K562 (cell line): ENCODE results near the gene ABHD16B. TPM values are rescaled to one million over a fixed set of nuclear protein-coding genes. Genes with fewer than 3 reads are reported as not detected.

Experiments
- ATAC-seq: fragments of 200-7000 bp; cut with Tn5 transposase; 3 replicates; pipeline ENCODE4 v1.9.1; 2020; ENCODE audit warnings: moderate library complexity
- BruUV-seq: library from RNA; stranded (reverse); fragments of 400-500 nt; replicated peaks from 2 replicates; lab custom pipeline; 2021; lab: Mats Ljungman, UMichigan
- CTCF ChIA-PET: fragments of 300-600 bp; formaldehyde crosslinking; extraction: SDS; loops from one replicate; lab custom pipeline; 2021; ENCODE audit warnings: low intra/inter-chr PET ratio; lab: Yijun Ruan, JAX
- POLR2A ChIA-PET: fragments of 300-600, 350-650 bp; sonication (Branson Sonifier 250); formaldehyde crosslinking; extraction: SDS; loops from one replicate; lab custom pipeline; 2021; ENCODE audit warnings: antibody characterized with exemption, inconsistent platforms; lab: Yijun Ruan, JAX
- DNase-seq, 4 experiments: peaks; one replicate each; pipeline versions ENCODE4 v3.0.0 to v3.0.0-alpha.2; 2011 to 2018; ENCODE audit warnings: low spot score in 3 of 4, mixed read lengths in 3 of 4; ENCODE audit errors: extremely low read depth in 1 of 4
- FAIRE-seq: peaks from 2 replicates; lab custom pipeline; 2011; peaks lifted over from hg19 to GRCh38; lab: Jason Lieb, UNC
- H2AFZ ChIP-seq: 2 replicates; pipeline ENCODE4 v1.6.0; 2011; ENCODE audit warnings: low read depth, low read length, control low read depth, inconsistent platforms
- H3K27ac ChIP-seq: fragments of 200-600 bp; 3 replicates; pipeline ENCODE4 v1.8.0; 2011; ENCODE audit warnings: low read depth, mild to moderate bottlenecking, control low read depth, inconsistent platforms, low read length, moderate library complexity, mixed read lengths; ENCODE audit errors: extremely low read depth
- H3K27me3 ChIP-seq, 2 experiments: fragments of 300-600 bp in 1 of 2; 2 replicates in 1 of 2; 3 replicates in 1 of 2; pipeline versions ENCODE4 v1.6.0 to v1.8.0; 2011; ENCODE audit warnings: inconsistent platforms in 2 of 2, low read length in 2 of 2, mild to moderate bottlenecking in 1 of 2, mixed read lengths in 1 of 2, moderate library complexity in 1 of 2; ENCODE audit not compliant: control insufficient read depth in 2 of 2, insufficient read depth in 2 of 2
- H3K36me3 ChIP-seq: fragments of 300-600 bp; 3 replicates; pipeline ENCODE4 v1.8.0; 2011; ENCODE audit warnings: mild to moderate bottlenecking, low read length, inconsistent platforms; ENCODE audit not compliant: control insufficient read depth, insufficient read depth
- H3K4me1 ChIP-seq, 2 experiments: fragments of 200-600 bp in 1 of 2; replicated peaks in 1 of 2; 2 replicates in 1 of 2; 3 replicates in 1 of 2; pipeline versions ENCODE4 v1.5.1 to v1.8.0; 2011; ENCODE audit warnings: inconsistent platforms in 2 of 2, low read length in 2 of 2, mild to moderate bottlenecking in 1 of 2, mixed read lengths in 1 of 2, moderate library complexity in 1 of 2; ENCODE audit not compliant: control insufficient read depth in 2 of 2, insufficient read depth in 2 of 2
- H3K4me2 ChIP-seq: 2 replicates; pipeline ENCODE4 v1.6.1; 2011; ENCODE audit warnings: low read length, control low read depth, inconsistent platforms, mixed read lengths; ENCODE audit not compliant: insufficient read depth
- H3K4me3 ChIP-seq: fragments of 200-600 bp; sonication (generic), shearing (Covaris generic); 2 replicates; pipeline ENCODE4 v1.5.1; 2016; ENCODE audit warnings: control low read depth, inconsistent platforms
- H3K79me2 ChIP-seq: fragments of 200-600 bp; 3 replicates; pipeline ENCODE4 v1.8.0; 2011; ENCODE audit warnings: low read length, inconsistent platforms; ENCODE audit not compliant: control insufficient read depth, insufficient read depth
- H3K9ac ChIP-seq, 2 experiments: 2 replicates each; pipeline versions ENCODE4 v1.6.0 to v1.6.1; 2011; ENCODE audit warnings: low read depth in 2 of 2, low read length in 2 of 2, control low read depth in 1 of 2, inconsistent platforms in 1 of 2, mild to moderate bottlenecking in 1 of 2, mixed read lengths in 1 of 2; ENCODE audit not compliant: insufficient read depth in 1 of 2
- H3K9me1 ChIP-seq: one replicate; pipeline ENCODE4 v1.6.0; 2011; ENCODE audit warnings: inconsistent platforms, mild to moderate bottlenecking, low read length, moderate library complexity; ENCODE audit not compliant: control insufficient read depth, insufficient read depth
- H3K9me3 ChIP-seq: replicated peaks from 2 replicates; pipeline ENCODE4 v1.5.1; 2011; ENCODE audit warnings: low read depth, low read length, inconsistent platforms; ENCODE audit not compliant: control insufficient read depth, insufficient read depth
- H4K20me1 ChIP-seq: replicated peaks from 2 replicates; pipeline ENCODE4 v1.6.1; 2011; ENCODE audit warnings: low read length, inconsistent platforms, mixed read lengths; ENCODE audit not compliant: control insufficient read depth, insufficient read depth
- ATF6 ChIP-seq: sonication (generic); formaldehyde crosslinking; IDR thresholded peaks from 2 replicates; pipeline ENCODE4 v1.4.0; 2020; ENCODE audit warnings: mild to moderate bottlenecking, missing genetic modification reagents
- EHMT2 ChIP-seq: fragments of 450-650 bp; IDR thresholded peaks from 2 replicates; pipeline ENCODE4 v1.6.1; 2018; ENCODE audit warnings: antibody characterized with exemption
- FOXJ2 ChIP-seq: fragments of 200-800 bp; sonication (Bioruptor generic); IDR thresholded peaks from 2 replicates; pipeline ENCODE4 v1.6.1; 2016; ENCODE audit warnings: missing genetic modification characterization, missing compliant biosample characterization
- GABPA ChIP-seq: fragments of 200-800 bp; sonication (Bioruptor generic); conservative IDR thresholded peaks from 2 replicates; pipeline ENCODE4 v1.6.1; 2016; ENCODE audit warnings: low read depth, missing genetic modification characterization, missing compliant biosample characterization
- HDAC2 ChIP-seq: fragments of 450-650 bp; IDR thresholded peaks from 2 replicates; pipeline ENCODE4 v1.6.1; 2016; ENCODE audit warnings: mild to moderate bottlenecking
- MAX ChIP-seq: sonication (generic); formaldehyde crosslinking; IDR thresholded peaks from 2 replicates; pipeline ENCODE4 v1.9.0; 2022; ENCODE audit warnings: mild to moderate bottlenecking, missing genetic modification reagents
- NCOR1 ChIP-seq: fragments of 450-650 bp; IDR thresholded peaks from 2 replicates; pipeline ENCODE4 v1.6.1; 2016; ENCODE audit warnings: mild to moderate bottlenecking, moderate library complexity
- NFATC3 ChIP-seq: fragments of 450-650 bp; IDR thresholded peaks from 2 replicates; pipeline ENCODE4 v1.6.1; 2017; ENCODE audit warnings: mild to moderate bottlenecking
- NR2C2 ChIP-seq, 2 experiments: fragments of 200-800 bp in 1 of 2; sonication (Bioruptor generic) in 1 of 2; sonication (generic) in 1 of 2; formaldehyde crosslinking in 1 of 2; IDR thresholded peaks; 2 replicates each; pipeline versions ENCODE4 v1.6.1 to v1.8.0; 2016 to 2022; ENCODE audit warnings: mild to moderate bottlenecking in 1 of 2, missing compliant biosample characterization in 1 of 2, missing genetic modification characterization in 1 of 2, missing genetic modification reagents in 1 of 2
- TAF15 ChIP-seq: fragments of 200-400 bp; formaldehyde crosslinking; IDR thresholded peaks from 2 replicates; pipeline ENCODE4 v1.6.1; 2017; ENCODE audit warnings: mild to moderate bottlenecking, low read depth, low read length, moderate library complexity
- TEAD1 ChIP-seq, 2 experiments: fragments of 450-650 bp in 1 of 2; sonication (generic) in 1 of 2; formaldehyde crosslinking; IDR thresholded peaks; 2 replicates each; pipeline versions ENCODE4 v1.4.0 to v1.8.0; 2020 to 2022; ENCODE audit warnings: mild to moderate bottlenecking in 2 of 2, missing genetic modification reagents in 1 of 2
- TSC22D4 ChIP-seq: fragments of 450-650 bp; IDR thresholded peaks from 2 replicates; pipeline ENCODE4 v1.6.1; 2016; ENCODE audit warnings: missing genetic modification characterization, missing biosample characterization, control low read depth
- YY1 ChIP-seq, 3 experiments: IDR thresholded peaks; 2 replicates each; pipeline ENCODE4 v1.6.1; 2011; ENCODE audit warnings: low read length in 2 of 3, mild to moderate bottlenecking in 2 of 3, moderate library complexity in 2 of 3, borderline replicate concordance in 1 of 3, control low read depth in 1 of 3, low read depth in 1 of 3; ENCODE audit not compliant: insufficient read depth in 3 of 3, insufficient replicate concordance in 2 of 3, control insufficient read depth in 1 of 3, insufficient read length in 1 of 3; ENCODE audit errors: extremely low read depth in 1 of 3
- ZFPM2 ChIP-seq: fragments of 250-450 bp; sonication (Bioruptor Pico); IDR thresholded peaks from 2 replicates; pipeline ENCODE4 v1.5.1; 2022; ENCODE audit warnings: mild to moderate bottlenecking
- ZNF175 ChIP-seq: fragments of 200-800 bp; sonication (Bioruptor generic); IDR thresholded peaks from 2 replicates; pipeline ENCODE4 v1.6.1; 2016; ENCODE audit warnings: low read depth, mild to moderate bottlenecking, missing genetic modification characterization, missing compliant biosample characterization
- ZNF217 ChIP-seq: sonication (generic); formaldehyde crosslinking; IDR thresholded peaks from 2 replicates; pipeline ENCODE4 v1.8.0; 2022; ENCODE audit warnings: mild to moderate bottlenecking, missing genetic modification reagents
- ZNF263 ChIP-seq: sonication (generic); formaldehyde crosslinking; IDR thresholded peaks from 2 replicates; pipeline ENCODE4 v1.8.0; 2022; ENCODE audit warnings: mild to moderate bottlenecking, missing genetic modification reagents, borderline replicate concordance
- ZNF347 ChIP-seq: fragments of 450-650 bp; formaldehyde crosslinking; IDR thresholded peaks from 2 replicates; pipeline ENCODE4 v1.4.0; 2020; ENCODE audit warnings: low read depth, mild to moderate bottlenecking, moderate library complexity
- ZNF695 ChIP-seq: fragments of 450-650 bp; formaldehyde crosslinking; IDR thresholded peaks from 2 replicates; pipeline ENCODE4 v1.4.0; 2020; ENCODE audit warnings: mild to moderate bottlenecking, moderate library complexity
- WGBS: fragments of 100-300 bp; shearing (Covaris generic); methylation state at CpG from one replicate; pipeline ENCODE4 v1.1.6; 2016; ENCODE audit warnings: low coverage, mixed read lengths; ENCODE audit not compliant: insufficient coverage; ENCODE audit errors: missing lambda C conversion rate; 5-methylcytosine and 5-hydroxymethylcytosine counted together
- in situ Hi-C: fragments of 300-500 bp; cut with MboI; formaldehyde crosslinking; loops from 4 replicates; pipeline ENCODE4 v1.15.0; 2018; ENCODE audit warnings: inconsistent platforms, mixed read lengths
- intact Hi-C: fragments of 100-400 bp; cut with micrococcal nuclease; formaldehyde crosslinking; loops from 2 replicates; pipeline ENCODE4 v1.14.2; 2022
- polyA plus RNA-seq, 8 experiments: library from polyadenylated mRNA; depleted of rRNA in 4 of 8; stranded (reverse) in 5 of 8; unstranded in 3 of 8; fragments of >200 nt; fragmentation: Nextera tagmentation in 2 of 8; fragmentation: Illumina TruSeq in 1 of 8; extraction: Ambion mirVana in 2 of 8; extraction: Trizol in 1 of 8; gene quantifications; 2 replicates each; pipeline versions ENCODE4 v1.2.1 to v1.2.3, GENCODE V29; 2011 to 2014; ENCODE audit warnings: inconsistent platforms in 1 of 8, missing spikeins in 1 of 8
- total RNA-seq, 7 experiments: library from RNA; depleted of rRNA in 6 of 7; stranded (reverse); fragments of >200 nt in 6 of 7; fragmentation: Illumina TruSeq in 2 of 7; extraction: Trizol in 2 of 7; gene quantifications; 2 replicates each; pipeline versions ENCODE4 v1.2.1 to v1.2.3, GENCODE V29; 2011 to 2021; ENCODE audit warnings: low replicate concordance in 1 of 7

The ABHD16B gene
- total and polyA plus RNA-seq, 9 of the 15 experiments (the other 6 are each of a cell fraction or from before 2014, with no cell fraction given): not detected

GRCh38 chr20:63858393-63859165 lies 2.7 kb upstream of the ABHD16B start:
- intact Hi-C loops (no loop called here), in situ Hi-C loops (no loop called here)
- Histone ChIP-seq H3K27me3 (no peaks in the 10 kb centered on the region), H3K4me2 (peak overlapping the region; percentile 27), H3K9me1 (no peaks in the 10 kb centered on the region), H3K4me1 (peaks cover 27 to 85% of the 10 kb centered on the region in 2 experiments), H3K27ac (peak overlapping the region; percentile 46; the same call in 2 of the 3 replicates), H3K9me3 (no peaks in the 10 kb centered on the region), H3K4me3 (no peak overlapping the region), H2AFZ (peak overlapping the region; percentile 56; the same call in 1 of the 2 replicates), H3K36me3 (peaks cover 21% of the 10 kb centered on the region; the same call in 2 of the 3 replicates), H3K79me2 (peaks cover 6% of the 10 kb centered on the region), H4K20me1 (no peaks in the 10 kb centered on the region), H3K9ac (peak overlapping the region; percentile 44 to 82; a peak in 3 of 4 replicates)
- no TSS peak for BruUV-seq
- FAIRE-seq (peak; percentile 90), DNase-seq (peak; percentile 56 to 76 (median 64)), ATAC-seq (peak; percentile 66)
- WGBS: 10% methylated on average over 9 of the region's 12 CpGs
- CTCF ChIA-PET: interaction anchor here (1.5 kb wide), 1 partner anchor 72 kb away, joined by 5 read pairs; no protein-coding TSS in a partner anchor
- POLR2A ChIA-PET: interaction anchor here (0.6 to 1.1 kb wide), 3 partner anchors 22 to 403 kb away, joined by 3 to 4 read pairs (median 4); no protein-coding TSS in a partner anchor
- no peak for TF ChIP-seq EHMT2
- TF ChIP-seq YY1 (IDR thresholded peaks at IDR 0.05; ENCODE audit: borderline replicate concordance in 1 of 3, control insufficient read depth in 1 of 3, extremely low read depth in 1 of 3, insufficient read depth in 3 of 3, insufficient read length in 1 of 3, insufficient replicate concordance in 2 of 3, low read depth in 1 of 3, low read length in 2 of 3): peak in 2 of 3 experiments; percentile 36 to 77
- no peak for TF ChIP-seq TAF15
- no peak; the same call in 1 of the 2 replicates for TF ChIP-seq NR2C2 (CRISPR knock-in tag; IDR thresholded peaks at IDR 0.05)
- peak; percentile 24; the same call in 1 of the 2 replicates for TF ChIP-seq NR2C2 (tag; IDR thresholded peaks at IDR 0.05)
- TF ChIP-seq NFATC3: no peak
- no peak for TF ChIP-seq HDAC2
- TF ChIP-seq ZFPM2 (CRISPR knock-in tag): no peak
- no peak for TF ChIP-seq MAX
- TF ChIP-seq ZNF347 (CRISPR knock-in tag): no peak
- no peak for TF ChIP-seq FOXJ2 (tag)
- no peak for TF ChIP-seq ATF6
- no peak for TF ChIP-seq ZNF175
- peak; percentile 28; the same call in 1 of the 2 replicates for TF ChIP-seq GABPA (tag)
- TF ChIP-seq NCOR1: peak; percentile 26; the same call in 1 of the 2 replicates
- TF ChIP-seq TSC22D4 (tag): no peak
- no peak for TF ChIP-seq ZNF695 (CRISPR knock-in tag)
- TF ChIP-seq ZNF263 (CRISPR knock-in tag): peak; percentile 27; the same call in 1 of the 2 replicates
- no peak for TF ChIP-seq ZNF217 (CRISPR knock-in tag)
- no peak for TF ChIP-seq TEAD1 (CRISPR knock-in tag; IDR thresholded peaks at IDR 0.05)
